ENCODE measurements around the gene KLHL2.

Gene KLHL2

GRCh38 chr4:165328101-165328425, 120.7 kb downstream of the KLHL2 start:
- TF ChIP-seq, protein P1, sequence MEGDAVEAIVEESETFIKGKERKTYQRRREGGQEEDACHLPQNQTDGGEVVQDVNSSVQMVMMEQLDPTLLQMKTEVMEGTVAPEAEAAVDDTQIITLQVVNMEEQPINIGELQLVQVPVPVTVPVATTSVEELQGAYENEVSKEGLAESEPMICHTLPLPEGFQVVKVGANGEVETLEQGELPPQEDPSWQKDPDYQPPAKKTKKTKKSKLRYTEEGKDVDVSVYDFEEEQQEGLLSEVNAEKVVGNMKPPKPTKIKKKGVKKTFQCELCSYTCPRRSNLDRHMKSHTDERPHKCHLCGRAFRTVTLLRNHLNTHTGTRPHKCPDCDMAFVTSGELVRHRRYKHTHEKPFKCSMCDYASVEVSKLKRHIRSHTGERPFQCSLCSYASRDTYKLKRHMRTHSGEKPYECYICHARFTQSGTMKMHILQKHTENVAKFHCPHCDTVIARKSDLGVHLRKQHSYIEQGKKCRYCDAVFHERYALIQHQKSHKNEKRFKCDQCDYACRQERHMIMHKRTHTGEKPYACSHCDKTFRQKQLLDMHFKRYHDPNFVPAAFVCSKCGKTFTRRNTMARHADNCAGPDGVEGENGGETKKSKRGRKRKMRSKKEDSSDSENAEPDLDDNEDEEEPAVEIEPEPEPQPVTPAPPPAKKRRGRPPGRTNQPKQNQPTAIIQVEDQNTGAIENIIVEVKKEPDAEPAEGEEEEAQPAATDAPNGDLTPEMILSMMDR (IDR thresholded peaks at IDR 0.05; ENCODE audit: borderline replicate concordance, control extremely low read depth, extremely low read depth, insufficient read depth, missing control alignments) = no peak
- in situ Hi-C loops (cut with MboI; ENCODE audit: low sequenced_read_pairs, unreplicated experiment) = no loop called here
- no peak for DNase-seq (ENCODE audit: low spot score)

DNA sequence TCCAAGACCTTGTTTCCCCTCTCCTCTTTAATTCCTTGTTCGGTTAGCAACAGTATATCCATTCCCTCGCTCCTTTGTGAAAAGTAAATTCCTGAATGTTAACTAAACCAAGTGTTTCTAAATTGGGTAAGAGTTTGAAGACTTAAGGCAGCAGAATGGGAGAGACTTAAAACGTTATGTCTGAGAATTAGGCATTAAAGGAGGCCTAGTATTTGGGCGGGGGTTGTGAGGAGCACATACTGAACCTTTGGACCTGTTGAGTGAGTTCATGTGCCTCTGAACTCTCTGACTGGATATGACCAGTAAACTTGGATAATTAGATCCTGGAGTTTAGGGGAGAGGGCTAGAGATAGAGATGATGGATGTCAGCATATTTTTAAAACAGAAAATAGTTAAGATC, 121.3 kb downstream of the KLHL2 start:
- TF ChIP-seq, protein P1 (IDR thresholded peaks at IDR 0.05; ENCODE audit: borderline replicate concordance, control extremely low read depth, extremely low read depth, insufficient read depth, missing control alignments) = no peak
- no peak for DNase-seq (ENCODE audit: low spot score)
- in situ Hi-C loops (cut with MboI; ENCODE audit: low sequenced_read_pairs, unreplicated experiment) = no loop called here

DNA sequence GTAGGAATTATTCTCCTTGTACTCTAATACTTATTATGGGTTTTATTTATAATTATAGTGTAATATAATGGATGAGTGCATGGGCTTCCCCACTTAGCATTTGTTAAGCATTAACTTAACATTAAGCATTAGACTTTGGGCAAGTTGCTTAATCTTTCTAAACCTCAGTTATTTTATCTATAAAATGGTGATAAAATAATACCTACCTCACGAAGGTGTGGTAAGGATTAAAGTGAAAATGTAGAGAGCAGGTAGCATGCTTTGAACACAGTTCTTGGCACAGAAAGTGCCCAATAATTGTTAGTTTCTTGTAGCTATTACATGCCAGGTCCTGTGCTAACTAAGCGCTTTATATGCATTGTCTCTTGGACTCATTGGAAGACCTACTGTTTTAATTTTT, 122.7 kb downstream of the KLHL2 start:
- DNase-seq (ENCODE audit: low spot score) = no peak
- in situ Hi-C loops (cut with MboI; ENCODE audit: low sequenced_read_pairs, unreplicated experiment) = no loop called here
- TF ChIP-seq, protein P1 (IDR thresholded peaks at IDR 0.05; ENCODE audit: borderline replicate concordance, control extremely low read depth, extremely low read depth, insufficient read depth, missing control alignments) = no peak

DNA sequence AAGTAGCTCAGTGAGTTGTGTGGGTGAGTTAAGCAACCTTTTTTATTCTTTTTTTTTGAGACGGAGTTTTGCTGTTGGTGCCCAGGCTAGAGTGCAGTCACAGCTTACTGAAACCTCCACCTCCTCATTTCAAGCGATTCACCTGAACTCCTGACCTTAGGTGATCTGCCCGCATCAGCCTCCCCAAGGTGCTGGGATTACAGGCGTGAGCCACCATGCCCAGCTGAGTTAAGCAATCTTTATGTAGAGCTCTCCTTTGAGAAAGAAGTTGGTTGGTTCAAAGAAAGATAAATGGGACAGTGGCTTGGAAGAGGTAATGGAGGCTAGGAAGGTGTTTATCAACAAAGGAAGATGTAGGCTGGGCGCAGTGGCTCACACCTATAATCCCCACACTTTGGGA, 123.3 kb downstream of the KLHL2 start:
- no peak for DNase-seq (ENCODE audit: low spot score)
- TF ChIP-seq, protein P1 (IDR thresholded peaks at IDR 0.05; ENCODE audit: borderline replicate concordance, control extremely low read depth, extremely low read depth, insufficient read depth, missing control alignments) = no peak
- in situ Hi-C loops (cut with MboI; ENCODE audit: low sequenced_read_pairs, unreplicated experiment) = no loop called here

DNA sequence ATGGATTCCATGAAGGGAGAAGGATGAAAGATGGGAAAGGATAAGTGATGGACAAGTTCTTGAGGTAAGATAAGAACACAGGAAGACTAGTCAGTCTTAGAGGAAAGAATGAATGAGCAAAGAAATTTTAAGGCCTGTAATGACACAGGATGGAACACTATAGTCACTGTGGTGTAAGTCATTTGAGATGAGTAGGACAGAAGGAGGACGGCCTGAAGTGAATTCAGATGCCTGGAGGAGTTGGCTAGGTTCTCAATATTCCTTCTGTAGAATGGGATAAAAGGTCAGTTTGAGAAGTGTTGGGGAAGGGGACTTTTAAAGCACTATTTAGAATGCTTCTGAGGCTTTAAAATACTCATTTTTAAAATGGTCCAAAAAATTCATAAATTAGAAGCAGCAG, 124.0 kb downstream of the KLHL2 start:
- TF ChIP-seq, protein P1 (IDR thresholded peaks at IDR 0.05; ENCODE audit: borderline replicate concordance, control extremely low read depth, extremely low read depth, insufficient read depth, missing control alignments) = no peak
- DNase-seq (ENCODE audit: low spot score) = no peak
- in situ Hi-C loops (cut with MboI; ENCODE audit: low sequenced_read_pairs, unreplicated experiment) = no loop called here

GRCh38 chr4:165331823-165332222, 124.5 kb downstream of the KLHL2 start:
- TF ChIP-seq, protein P1 (IDR thresholded peaks at IDR 0.05; ENCODE audit: borderline replicate concordance, control extremely low read depth, extremely low read depth, insufficient read depth, missing control alignments) = no peak
- in situ Hi-C loops (cut with MboI; ENCODE audit: low sequenced_read_pairs, unreplicated experiment) = no loop called here
- no peak for DNase-seq (ENCODE audit: low spot score)

DNA sequence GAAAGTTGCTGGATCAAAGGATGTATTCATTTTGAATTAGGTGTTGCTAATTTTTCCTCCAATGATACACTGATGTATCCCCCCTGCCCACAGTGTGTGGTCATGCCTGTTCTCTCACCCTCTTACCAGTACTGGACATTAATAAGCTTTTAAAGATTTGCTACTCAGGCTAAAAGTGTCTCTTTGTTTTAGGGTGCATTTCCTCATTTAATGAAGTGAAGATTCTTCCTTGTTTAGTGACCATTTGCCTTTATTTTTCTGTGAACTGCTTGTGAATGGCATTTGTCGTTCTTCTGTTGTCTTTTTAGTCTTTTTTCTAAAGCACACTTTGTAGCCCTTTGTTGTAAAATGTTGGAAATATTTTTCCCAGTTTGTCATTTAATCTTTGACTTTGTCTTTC, 125.1 kb downstream of the KLHL2 start:
- in situ Hi-C loops (cut with MboI; ENCODE audit: low sequenced_read_pairs, unreplicated experiment) = no loop called here
- TF ChIP-seq, protein P1 (IDR thresholded peaks at IDR 0.05; ENCODE audit: borderline replicate concordance, control extremely low read depth, extremely low read depth, insufficient read depth, missing control alignments) = no peak
- DNase-seq (ENCODE audit: low spot score) = no peak

Data from GM13976 (cell line).